IPS-18a (cell line): ENCODE data around the gene TOP3B.

ENCODE experiments used
- H3K27ac ChIP-seq: one replicate; pipeline ENCODE4 v1.5.1; 2013; ENCODE audit warnings: low read length
- H3K27me3 ChIP-seq: one replicate; pipeline ENCODE4 v1.6.1; 2013; ENCODE audit warnings: mild to moderate bottlenecking, low read length; ENCODE audit not compliant: control insufficient read depth, insufficient read depth
- H3K36me3 ChIP-seq: one replicate; pipeline ENCODE4 v1.6.1; 2013; ENCODE audit warnings: low read depth, low read length; ENCODE audit not compliant: control insufficient read depth
- H3K4me1 ChIP-seq: one replicate; pipeline ENCODE4 v1.6.1; 2013; ENCODE audit warnings: low read depth, low read length; ENCODE audit not compliant: control insufficient read depth
- H3K4me3 ChIP-seq: one replicate; pipeline ENCODE4 v1.5.1; 2013; ENCODE audit warnings: low read length
- H3K9ac ChIP-seq: one replicate; pipeline ENCODE4 v1.6.1; 2013; ENCODE audit warnings: mild to moderate bottlenecking, low read length, moderate library complexity
- H3K9me3 ChIP-seq: one replicate; pipeline ENCODE4 v1.6.1; 2013; ENCODE audit warnings: low read depth, low read length; ENCODE audit not compliant: control insufficient read depth

TOP3B gene, protein sequence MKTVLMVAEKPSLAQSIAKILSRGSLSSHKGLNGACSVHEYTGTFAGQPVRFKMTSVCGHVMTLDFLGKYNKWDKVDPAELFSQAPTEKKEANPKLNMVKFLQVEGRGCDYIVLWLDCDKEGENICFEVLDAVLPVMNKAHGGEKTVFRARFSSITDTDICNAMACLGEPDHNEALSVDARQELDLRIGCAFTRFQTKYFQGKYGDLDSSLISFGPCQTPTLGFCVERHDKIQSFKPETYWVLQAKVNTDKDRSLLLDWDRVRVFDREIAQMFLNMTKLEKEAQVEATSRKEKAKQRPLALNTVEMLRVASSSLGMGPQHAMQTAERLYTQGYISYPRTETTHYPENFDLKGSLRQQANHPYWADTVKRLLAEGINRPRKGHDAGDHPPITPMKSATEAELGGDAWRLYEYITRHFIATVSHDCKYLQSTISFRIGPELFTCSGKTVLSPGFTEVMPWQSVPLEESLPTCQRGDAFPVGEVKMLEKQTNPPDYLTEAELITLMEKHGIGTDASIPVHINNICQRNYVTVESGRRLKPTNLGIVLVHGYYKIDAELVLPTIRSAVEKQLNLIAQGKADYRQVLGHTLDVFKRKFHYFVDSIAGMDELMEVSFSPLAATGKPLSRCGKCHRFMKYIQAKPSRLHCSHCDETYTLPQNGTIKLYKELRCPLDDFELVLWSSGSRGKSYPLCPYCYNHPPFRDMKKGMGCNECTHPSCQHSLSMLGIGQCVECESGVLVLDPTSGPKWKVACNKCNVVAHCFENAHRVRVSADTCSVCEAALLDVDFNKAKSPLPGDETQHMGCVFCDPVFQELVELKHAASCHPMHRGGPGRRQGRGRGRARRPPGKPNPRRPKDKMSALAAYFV

DNA sequence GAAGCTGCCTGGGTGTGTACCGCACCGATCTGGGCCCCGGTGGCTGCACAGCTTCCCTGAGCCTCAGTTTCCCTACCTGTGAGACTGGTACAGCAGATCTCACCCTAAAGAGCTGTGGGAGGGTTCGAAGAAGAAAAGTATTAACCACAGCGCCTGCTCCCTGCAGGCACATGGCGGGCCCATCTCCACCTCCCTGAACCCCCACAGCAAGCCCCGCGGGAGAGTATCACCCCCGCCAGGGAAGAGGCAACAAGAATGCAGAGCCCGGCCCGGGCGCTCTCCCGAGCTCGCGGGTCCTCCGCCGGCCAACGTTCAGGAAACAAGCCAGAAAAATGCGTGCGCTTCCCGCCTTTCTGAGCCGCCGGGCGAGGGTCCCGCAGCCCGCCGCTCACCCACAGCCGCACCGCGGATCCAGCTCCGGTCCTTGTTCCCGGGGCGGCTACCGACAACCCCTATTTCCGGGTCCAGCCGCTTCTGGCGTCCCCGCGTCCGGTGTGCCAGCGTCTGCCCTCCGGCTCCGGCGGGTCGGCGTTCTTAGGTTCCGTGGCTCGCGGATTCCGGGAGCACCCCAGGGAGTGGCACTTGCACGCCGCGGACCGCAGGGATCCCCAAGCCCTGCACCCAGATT, at the start of gene TOP3B:
Gene TOP3B, minus strand, starts transcription at position 450 of the 628 bp plus-strand sequence. CDS start 7,078 bp downstream, outside the sequence.
- Histone ChIP-seq H3K27ac (peak within 1 kb of the TSS; percentile 31), H3K36me3 (no peaks in the 10 kb centered on the region), H3K27me3 (peaks cover 23% of the 10 kb centered on the region), H3K9ac (peak within 1 kb of the TSS; percentile 95), H3K4me1 (no peaks in the 10 kb centered on the region), H3K4me3 (peak within 1 kb of the TSS; percentile 94), H3K9me3 (no peaks in the 10 kb centered on the region)

DNA sequence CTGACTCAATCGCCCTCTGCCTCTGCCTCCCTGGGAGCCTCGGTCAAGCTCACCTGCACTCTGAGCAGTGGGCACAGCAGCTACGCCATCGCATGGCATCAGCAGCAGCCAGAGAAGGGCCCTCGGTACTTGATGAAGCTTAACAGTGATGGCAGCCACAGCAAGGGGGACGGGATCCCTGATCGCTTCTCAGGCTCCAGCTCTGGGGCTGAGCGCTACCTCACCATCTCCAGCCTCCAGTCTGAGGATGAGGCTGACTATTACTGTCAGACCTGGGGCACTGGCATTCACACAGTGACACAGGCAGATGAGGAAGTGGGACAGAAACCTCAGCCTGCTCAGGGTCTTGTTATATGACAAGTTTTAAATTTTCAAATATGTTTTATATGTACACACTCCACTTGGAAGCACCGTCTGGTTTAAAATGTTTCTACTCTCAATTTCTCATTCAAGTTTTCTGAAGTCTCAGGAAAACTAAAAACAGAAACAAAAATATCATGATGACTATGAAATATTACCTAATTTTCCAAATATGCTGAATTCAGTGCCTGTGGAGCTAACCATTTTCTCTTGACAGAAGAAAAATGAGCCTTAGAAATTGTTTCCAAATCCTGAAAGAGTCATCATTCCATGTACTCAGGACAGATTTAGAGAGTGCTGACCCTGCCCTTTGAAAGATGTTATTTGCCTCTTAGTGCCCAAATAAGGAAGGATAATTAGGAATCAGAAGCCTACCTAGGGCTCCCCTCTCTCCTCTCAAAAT, 48.8 kb upstream of the TOP3B start:
- no peak overlapping the region for H3K27ac ChIP-seq
- H3K4me3 ChIP-seq: no peak overlapping the region
- H3K9me3 ChIP-seq: no peaks in the 10 kb centered on the region
- no peak overlapping the region for H3K9ac ChIP-seq
- no peaks in the 10 kb centered on the region for H3K36me3 ChIP-seq
- peaks cover 94% of the 10 kb centered on the region for H3K27me3 ChIP-seq
- H3K4me1 ChIP-seq: peaks cover 4% of the 10 kb centered on the region

DNA sequence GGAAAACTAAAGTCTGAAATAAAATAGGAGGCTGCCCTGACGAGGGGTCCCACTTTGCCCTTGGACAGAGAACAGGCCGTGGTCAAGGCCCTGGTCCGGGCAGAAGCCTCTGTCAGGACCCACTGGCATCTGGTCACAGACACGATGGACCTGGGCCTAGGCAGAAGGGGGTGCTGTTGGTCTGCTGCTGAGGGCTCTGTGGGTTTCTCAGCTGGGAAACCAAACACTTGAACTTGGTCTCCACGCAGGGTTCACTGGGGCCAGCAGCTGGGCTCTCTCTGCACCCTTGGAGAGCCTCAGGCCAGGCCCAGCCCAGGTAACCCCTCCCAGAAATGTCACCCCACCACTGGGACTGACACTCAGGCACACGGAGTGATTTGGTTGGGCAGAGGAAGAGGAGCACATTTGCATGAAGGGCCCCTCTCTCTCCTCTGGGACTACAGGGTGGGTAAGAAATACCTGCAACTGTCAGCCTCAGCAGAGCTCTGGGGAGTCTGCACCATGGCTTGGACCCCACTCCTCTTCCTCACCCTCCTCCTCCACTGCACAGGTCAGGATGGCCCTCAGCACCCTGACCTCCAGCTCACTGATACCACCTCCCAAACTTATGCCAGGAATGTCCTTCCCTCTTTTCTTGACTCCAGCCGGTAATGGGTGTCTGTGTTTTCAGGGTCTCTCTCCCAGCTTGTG, 48.1 kb upstream of the TOP3B start:
- no peaks in the 10 kb centered on the region for H3K36me3 ChIP-seq
- H3K9ac ChIP-seq: no peak overlapping the region
- no peaks in the 10 kb centered on the region for H3K9me3 ChIP-seq
- no peak overlapping the region for H3K27ac ChIP-seq
- H3K4me3 ChIP-seq: no peak overlapping the region
- peaks cover 94% of the 10 kb centered on the region for H3K27me3 ChIP-seq
- H3K4me1 ChIP-seq: peaks cover 4% of the 10 kb centered on the region

DNA sequence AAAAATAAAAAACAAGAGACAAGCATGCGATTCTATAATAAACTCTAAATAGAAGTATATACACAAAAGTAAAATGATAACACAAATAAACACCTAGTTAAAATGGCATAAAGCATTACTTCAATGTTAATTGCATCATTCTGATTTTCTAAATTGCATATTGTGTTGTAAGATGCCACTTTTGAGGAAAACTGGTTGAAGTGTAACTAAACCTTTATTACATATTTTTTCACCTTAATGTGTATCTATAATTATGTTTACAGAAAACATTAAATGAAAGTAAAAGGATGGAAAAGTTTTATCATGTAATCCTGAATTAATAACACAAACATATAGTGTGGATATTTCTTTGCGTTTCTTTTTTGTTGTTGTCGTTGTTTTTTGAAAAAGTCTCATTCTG, 45.4 kb upstream of the TOP3B start:
- Histone ChIP-seq H3K4me1 (peaks cover 4% of the 10 kb centered on the region), H3K4me3 (no peak overlapping the region), H3K9me3 (no peaks in the 10 kb centered on the region), H3K27me3 (peaks cover 94% of the 10 kb centered on the region), H3K36me3 (no peaks in the 10 kb centered on the region), H3K27ac (no peak overlapping the region), H3K9ac (no peak overlapping the region)

DNA sequence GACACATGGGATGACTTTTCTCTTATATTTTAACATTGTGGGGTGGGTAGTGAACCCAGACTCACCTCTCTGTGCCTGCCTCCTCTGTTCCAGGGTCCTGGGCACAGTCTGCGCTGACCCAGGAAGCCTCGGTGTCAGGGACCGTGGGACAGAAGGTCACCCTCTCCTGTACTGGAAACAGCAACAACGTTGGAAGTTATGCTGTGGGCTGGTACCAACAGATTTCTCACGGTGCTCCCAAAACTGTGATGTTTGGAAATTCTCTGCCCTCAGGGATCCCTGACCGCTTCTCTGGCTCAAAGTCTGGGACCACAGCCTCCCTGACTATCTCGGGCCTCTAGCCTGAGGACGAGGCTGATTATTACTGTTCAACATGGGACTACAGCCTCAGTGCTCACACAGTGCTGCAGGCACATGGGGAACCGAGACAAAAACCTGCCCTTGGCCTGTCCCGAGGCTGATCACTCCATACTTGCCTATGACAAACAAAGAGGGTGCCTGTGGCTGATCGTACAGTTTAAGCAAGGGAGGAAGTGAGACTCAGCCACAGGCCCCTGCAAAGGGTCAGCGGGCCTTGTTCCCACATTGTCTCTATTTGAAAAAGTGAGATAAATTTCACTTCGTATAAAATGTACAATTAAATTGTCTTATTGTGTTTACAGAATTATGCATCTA, 43.7 kb upstream of the TOP3B start:
- peaks cover 4% of the 10 kb centered on the region for H3K4me1 ChIP-seq
- H3K9ac ChIP-seq: no peak overlapping the region
- no peak overlapping the region for H3K27ac ChIP-seq

DNA sequence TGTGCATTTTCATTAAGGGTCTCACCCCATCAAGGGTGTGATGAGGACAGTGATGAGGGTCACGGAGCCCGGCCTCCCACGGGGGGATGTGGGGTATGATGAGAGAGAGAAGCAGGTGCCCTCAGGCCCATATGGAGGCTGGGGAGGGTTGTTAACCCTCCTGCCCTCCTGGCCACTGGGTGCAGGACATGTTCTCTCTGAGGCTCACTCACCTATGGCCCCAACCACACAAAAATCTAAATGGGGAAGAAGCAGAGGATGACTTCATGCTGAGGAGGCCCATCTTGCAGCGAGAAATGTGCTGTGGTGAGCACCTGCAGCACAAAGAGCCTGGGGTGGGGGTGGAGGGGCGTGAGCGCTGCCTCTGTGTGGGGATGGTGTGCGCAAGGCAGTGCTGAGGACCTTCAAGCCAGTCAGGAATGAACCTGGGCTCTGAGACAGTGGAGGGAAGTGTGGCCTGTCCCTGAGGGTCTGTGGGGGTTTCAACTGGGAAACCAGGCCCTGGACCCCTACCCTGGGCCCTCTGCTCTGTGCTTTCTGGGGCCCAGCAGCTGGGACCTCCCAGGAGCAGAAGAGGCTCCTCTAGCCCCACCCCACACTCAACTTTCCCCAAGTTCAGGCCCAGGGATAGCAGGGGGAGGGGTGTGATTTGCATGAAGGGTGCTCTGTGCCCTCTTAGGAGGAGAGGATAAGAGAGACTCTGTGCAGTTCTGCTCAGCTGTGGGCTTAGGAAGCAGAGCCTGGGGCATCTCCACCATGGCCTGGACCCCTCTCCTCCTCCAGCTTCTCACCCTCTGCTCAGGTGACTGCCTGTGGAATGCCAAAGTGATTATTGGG, 43.0 kb upstream of the TOP3B start:
- no peaks in the 10 kb centered on the region for H3K9me3 ChIP-seq
- peaks cover 93% of the 10 kb centered on the region for H3K27me3 ChIP-seq
- no peak overlapping the region for H3K27ac ChIP-seq
- no peaks in the 10 kb centered on the region for H3K36me3 ChIP-seq
- no peak overlapping the region for H3K9ac ChIP-seq
- H3K4me1 ChIP-seq: peaks cover 1% of the 10 kb centered on the region
- no peak overlapping the region for H3K4me3 ChIP-seq

More for the DNA sequence above, 43.7 kb upstream of the TOP3B start:
- H3K9me3 ChIP-seq: no peaks in the 10 kb centered on the region
- no peak overlapping the region for H3K4me3 ChIP-seq
- H3K27me3 ChIP-seq: peaks cover 94% of the 10 kb centered on the region
- H3K36me3 ChIP-seq: no peaks in the 10 kb centered on the region

DNA sequence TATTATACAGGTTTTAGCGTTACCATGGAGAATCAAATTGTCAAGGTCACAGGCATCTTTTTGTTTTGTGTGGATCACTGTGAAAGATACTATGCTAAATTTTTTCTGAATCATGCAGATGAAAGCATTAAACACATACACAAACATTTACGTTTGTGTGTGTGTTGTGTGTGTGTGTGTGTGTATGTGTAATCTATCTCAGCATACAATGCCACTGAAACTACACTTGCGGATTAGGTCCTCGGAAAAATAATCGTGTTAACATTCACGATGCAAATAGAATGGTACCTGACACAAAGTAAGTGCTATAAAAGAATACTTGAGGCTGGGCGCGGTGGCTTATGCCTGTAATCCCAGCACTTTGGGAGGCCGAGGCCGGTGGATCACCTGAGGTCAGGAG, 41.9 kb upstream of the TOP3B start:
- Histone ChIP-seq H3K36me3 (no peaks in the 10 kb centered on the region), H3K9me3 (no peaks in the 10 kb centered on the region), H3K27ac (no peak overlapping the region), H3K9ac (no peak overlapping the region), H3K4me1 (no peaks in the 10 kb centered on the region), H3K27me3 (peaks cover 94% of the 10 kb centered on the region), H3K4me3 (no peak overlapping the region)

DNA sequence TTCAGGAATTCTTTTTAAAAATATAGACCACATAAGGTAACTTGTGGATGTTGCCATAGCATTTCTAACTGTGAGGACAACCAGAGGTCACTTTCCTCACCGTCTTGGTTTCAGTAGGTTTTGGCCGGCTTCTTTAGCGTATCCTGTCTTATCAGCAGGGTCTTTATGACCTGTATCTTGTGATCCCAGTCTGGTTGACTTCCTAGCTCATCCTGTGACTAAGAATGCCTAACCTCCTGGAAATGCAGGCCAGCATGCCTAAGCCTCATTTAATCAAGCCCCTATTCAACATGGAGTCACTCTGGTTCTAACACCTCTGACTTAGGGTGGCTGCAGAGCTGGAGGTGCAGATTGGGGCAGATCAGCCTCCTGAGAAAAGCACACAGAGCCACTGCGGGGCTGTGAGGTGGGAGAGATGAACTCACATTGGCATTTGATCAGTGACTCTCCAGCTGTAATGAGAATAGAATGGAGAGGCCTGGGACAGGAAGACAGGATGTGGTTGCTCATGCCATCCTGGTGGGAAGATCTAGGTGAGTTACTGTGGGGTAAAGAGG, 41.1 kb upstream of the TOP3B start:
- H3K9me3 ChIP-seq: no peaks in the 10 kb centered on the region
- no peak overlapping the region for H3K9ac ChIP-seq
- no peaks in the 10 kb centered on the region for H3K36me3 ChIP-seq
- H3K4me1 ChIP-seq: peaks cover under 1% of the 10 kb centered on the region
- peaks cover 94% of the 10 kb centered on the region for H3K27me3 ChIP-seq
- H3K4me3 ChIP-seq: no peak overlapping the region
- H3K27ac ChIP-seq: no peak overlapping the region

DNA sequence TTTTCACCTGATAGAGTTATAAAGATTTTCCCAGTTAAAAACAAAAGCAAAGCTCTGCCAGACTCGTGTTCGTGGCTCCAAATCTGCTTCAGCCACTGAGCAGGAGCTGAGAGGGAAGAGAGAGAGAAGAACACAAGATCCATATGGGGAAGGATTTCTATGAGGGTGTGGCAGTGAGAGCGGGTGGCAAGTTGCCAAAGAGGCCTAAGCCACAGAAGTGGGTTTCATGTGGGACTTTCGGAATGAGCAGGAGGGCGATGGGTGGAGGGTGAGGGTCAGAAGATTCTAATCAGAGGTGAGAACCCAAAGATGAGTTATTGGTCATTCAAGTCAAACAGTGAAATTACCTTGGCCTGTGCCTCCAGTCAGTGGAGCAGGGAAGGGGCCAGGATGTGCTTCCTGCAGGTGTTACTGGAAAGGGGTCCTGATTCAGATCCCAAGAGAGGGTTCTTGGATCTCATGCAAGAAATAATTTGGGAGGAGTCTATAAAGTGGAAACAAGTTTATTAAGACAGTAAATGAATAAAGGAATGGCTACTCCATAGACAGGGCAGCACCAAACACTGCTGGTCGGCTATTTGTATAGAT, 40.5 kb upstream of the TOP3B start:
- H3K27ac ChIP-seq: no peak overlapping the region
- H3K9ac ChIP-seq: no peak overlapping the region
- H3K4me1 ChIP-seq: peaks cover 7% of the 10 kb centered on the region
- H3K27me3 ChIP-seq: peaks cover 94% of the 10 kb centered on the region
- H3K4me3 ChIP-seq: no peak overlapping the region
- no peaks in the 10 kb centered on the region for H3K36me3 ChIP-seq
- H3K9me3 ChIP-seq: no peaks in the 10 kb centered on the region
